Left ventricle myocardium inferior (tissue), 1 donor: ENCODE data around the gene SUSD1. TPM values are rescaled to one million over a fixed set of nuclear protein-coding genes. Genes with fewer than 3 reads are reported as not detected.
A peak's percentile ranks its signal among the peaks of the same experiment; 100 is the strongest.

Experiments
- DNase-seq: peaks from one replicate; pipeline ENCODE4 v3.0.0-alpha.2; 2020
- H3K27ac ChIP-seq: fragments of 200-600 bp; replicated peaks from 2 replicates; pipeline ENCODE4 v1.8.0; 2021
- H3K27me3 ChIP-seq: fragments of 200-600 bp; 2 replicates; pipeline ENCODE4 v1.8.0; 2021; ENCODE audit warnings: low read depth
- H3K36me3 ChIP-seq: fragments of 200-600 bp; 2 replicates; pipeline ENCODE4 v1.8.0; 2021
- H3K4me1 ChIP-seq: fragments of 200-600 bp; 2 replicates; pipeline ENCODE4 v1.8.0; 2021
- H3K4me3 ChIP-seq: fragments of 200-600 bp; 2 replicates; pipeline ENCODE4 v1.8.0; 2021; ENCODE audit warnings: mild to moderate bottlenecking, moderate library complexity
- H3K9me3 ChIP-seq: fragments of 200-600 bp; replicated peaks from 2 replicates; pipeline ENCODE4 v1.8.0; 2021
- intact Hi-C: fragments of 100-400 bp; cut with micrococcal nuclease; formaldehyde crosslinking; loops from one replicate; pipeline ENCODE4 v1.11.0; 2022
- total RNA-seq: library from RNA; stranded (reverse); fragmentation: NEBNext Ultra II Directional; extraction: Animal tissue kit (Norgen Biotek cat#: 25700); gene quantifications from one replicate; pipeline ENCODE4 v1.2.1, GENCODE V29; 2021
- TF ChIP-seq, protein P1 (sequence below): fragments of 200-600 bp; IDR thresholded peaks from 2 replicates; pipeline ENCODE4 v1.8.0; 2021; ENCODE audit warnings: antibody characterized with exemption, mild to moderate bottlenecking, borderline replicate concordance
- donor health status: DM: no; HTN: yes; CAD: no; lungs with severe emphysema.

SUSD1 gene
- total RNA-seq, 1 donor from 2014 or later, result 5.1 TPM

DNA sequence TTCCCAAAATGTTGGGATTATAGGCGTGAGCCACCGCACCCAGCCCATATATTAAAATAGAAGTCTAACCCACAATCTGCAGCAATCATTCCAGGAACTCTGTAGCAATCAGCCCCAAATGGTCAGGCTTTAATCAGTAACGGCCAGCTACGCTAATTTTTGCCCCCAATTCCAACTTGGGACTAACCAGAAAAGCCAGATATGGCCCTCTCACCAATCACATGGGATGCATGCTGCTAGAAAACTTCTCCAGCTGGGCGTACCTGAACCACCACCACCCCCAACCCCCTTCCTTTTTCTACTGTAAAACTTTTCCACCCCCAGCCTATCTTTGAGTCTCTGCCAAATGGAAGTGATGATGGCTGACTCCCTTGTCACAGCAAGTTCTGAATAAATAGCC, 4.1 kb downstream of the SUSD1 start:
- Histone ChIP-seq H3K27ac (no peak overlapping the region), H3K36me3 (no peaks in the 10 kb centered on the region), H3K27me3 (no peaks in the 10 kb centered on the region), H3K4me1 (peaks cover 16% of the 10 kb centered on the region), H3K9me3 (no peaks in the 10 kb centered on the region), H3K4me3 (no peak overlapping the region)
- DNase-seq, result no peak
- TF ChIP-seq, protein P1, sequence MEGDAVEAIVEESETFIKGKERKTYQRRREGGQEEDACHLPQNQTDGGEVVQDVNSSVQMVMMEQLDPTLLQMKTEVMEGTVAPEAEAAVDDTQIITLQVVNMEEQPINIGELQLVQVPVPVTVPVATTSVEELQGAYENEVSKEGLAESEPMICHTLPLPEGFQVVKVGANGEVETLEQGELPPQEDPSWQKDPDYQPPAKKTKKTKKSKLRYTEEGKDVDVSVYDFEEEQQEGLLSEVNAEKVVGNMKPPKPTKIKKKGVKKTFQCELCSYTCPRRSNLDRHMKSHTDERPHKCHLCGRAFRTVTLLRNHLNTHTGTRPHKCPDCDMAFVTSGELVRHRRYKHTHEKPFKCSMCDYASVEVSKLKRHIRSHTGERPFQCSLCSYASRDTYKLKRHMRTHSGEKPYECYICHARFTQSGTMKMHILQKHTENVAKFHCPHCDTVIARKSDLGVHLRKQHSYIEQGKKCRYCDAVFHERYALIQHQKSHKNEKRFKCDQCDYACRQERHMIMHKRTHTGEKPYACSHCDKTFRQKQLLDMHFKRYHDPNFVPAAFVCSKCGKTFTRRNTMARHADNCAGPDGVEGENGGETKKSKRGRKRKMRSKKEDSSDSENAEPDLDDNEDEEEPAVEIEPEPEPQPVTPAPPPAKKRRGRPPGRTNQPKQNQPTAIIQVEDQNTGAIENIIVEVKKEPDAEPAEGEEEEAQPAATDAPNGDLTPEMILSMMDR, result no peak
- intact Hi-C loops, result no loop called here

- Histone ChIP-seq H3K36me3 (no peaks in the 10 kb centered on the region), H3K27ac (no peak overlapping the region), H3K9me3 (no peaks in the 10 kb centered on the region), H3K4me3 (no peak overlapping the region), H3K27me3 (no peaks in the 10 kb centered on the region), H3K4me1 (peaks cover 11% of the 10 kb centered on the region)
- no peak for DNase-seq
- intact Hi-C loops, result no loop called here
- TF ChIP-seq, protein P1, result no peak
These were observed 4.9 kb downstream of the SUSD1 start for GRCh38 chr9:112170235-112170634.

DNA sequence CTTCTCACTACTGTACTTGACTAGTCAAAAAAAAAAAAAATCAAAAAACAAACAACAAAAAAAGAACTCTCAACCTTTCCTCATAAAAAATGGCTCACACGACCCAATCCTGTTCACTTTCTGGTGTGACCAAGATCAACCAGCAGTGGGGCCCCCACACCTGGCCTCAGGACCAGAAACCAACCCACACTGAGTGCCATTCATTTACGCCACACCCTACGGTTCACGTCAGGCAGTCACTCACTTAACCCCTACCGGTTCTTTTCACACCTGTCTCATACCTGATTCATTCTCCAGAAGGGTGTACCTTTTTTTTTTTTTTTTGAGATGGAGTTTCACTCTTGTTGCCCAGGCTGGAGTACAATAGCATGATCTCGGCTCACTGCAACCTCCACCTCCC, 5.7 kb downstream of the SUSD1 start:
- H3K27me3 ChIP-seq, result no peaks in the 10 kb centered on the region
- H3K4me1 ChIP-seq, result peaks cover 5% of the 10 kb centered on the region
- TF ChIP-seq, protein P1, result no peak
- no peak for DNase-seq
- no peaks in the 10 kb centered on the region for H3K36me3 ChIP-seq
- H3K27ac ChIP-seq, result no peak overlapping the region
- H3K4me3 ChIP-seq, result no peak overlapping the region
- no peaks in the 10 kb centered on the region for H3K9me3 ChIP-seq
- intact Hi-C loops, result no loop called here

DNA sequence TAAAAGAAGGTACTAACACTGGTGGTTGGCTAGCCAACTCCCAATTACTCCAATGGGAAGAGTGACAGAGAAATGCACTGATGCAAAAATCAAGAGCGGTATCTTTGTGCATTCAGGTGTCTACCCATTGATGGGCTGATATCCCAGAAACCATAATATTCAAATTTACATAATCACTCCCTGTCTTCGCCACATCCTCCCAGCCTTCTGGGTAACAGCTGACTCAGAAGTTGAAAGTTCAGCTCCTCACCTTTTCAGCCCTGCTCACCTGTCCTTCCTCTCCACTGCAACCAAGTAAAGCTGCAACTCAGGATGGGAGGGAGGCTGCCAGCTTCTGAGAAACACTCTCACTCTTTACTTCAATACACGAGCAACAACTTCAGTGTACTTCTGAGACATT, 6.9 kb downstream of the SUSD1 start:
- Histone ChIP-seq H3K27ac (no peak overlapping the region), H3K36me3 (no peaks in the 10 kb centered on the region), H3K9me3 (no peaks in the 10 kb centered on the region), H3K27me3 (no peaks in the 10 kb centered on the region), H3K4me1 (no peaks in the 10 kb centered on the region), H3K4me3 (no peak overlapping the region)
- TF ChIP-seq, protein P1, result no peak
- intact Hi-C loops, result no loop called here
- no peak for DNase-seq

- Histone ChIP-seq H3K4me3 (no peak overlapping the region), H3K4me1 (no peaks in the 10 kb centered on the region), H3K27me3 (no peaks in the 10 kb centered on the region), H3K27ac (peak overlapping the region; percentile 68), H3K36me3 (no peaks in the 10 kb centered on the region), H3K9me3 (no peaks in the 10 kb centered on the region)
- intact Hi-C loops, result no loop called here
- TF ChIP-seq, protein P1, result peak; percentile 13
- no peak for DNase-seq
These were observed 8.6 kb downstream of the SUSD1 start for GRCh38 chr9:112166176-112167140.
